K562 (cell line): ENCODE results near the gene PIP5KL1. TPM values are rescaled to one million over a fixed set of nuclear protein-coding genes. Genes with fewer than 3 reads are reported as not detected.

ENCODE experiments used
- ATF2 ChIP-seq: sonication (generic); formaldehyde crosslinking; IDR thresholded peaks from 2 replicates; pipeline ENCODE4 v1.8.1; 2022; ENCODE audit warnings: missing genetic modification reagents
- CXXC5 ChIP-seq: fragments of 250-450 bp; sonication (Bioruptor Pico); IDR thresholded peaks from 2 replicates; pipeline ENCODE4 v1.8.0; 2022; ENCODE audit warnings: inconsistent platforms, mild to moderate bottlenecking, moderate library complexity
- DIDO1 ChIP-seq: fragments of 450-650 bp; IDR thresholded peaks from 2 replicates; pipeline ENCODE4 v1.6.1; 2016; ENCODE audit warnings: low read depth, missing biosample characterization, missing genetic modification characterization
- E2F5 ChIP-seq: sonication (generic); formaldehyde crosslinking; IDR thresholded peaks from 2 replicates; pipeline ENCODE4 v1.8.0; 2022; ENCODE audit warnings: mild to moderate bottlenecking, missing genetic modification reagents
- EZH2 ChIP-seq: IDR thresholded peaks from 2 replicates; pipeline ENCODE4 v1.6.1; 2012; ENCODE audit warnings: low read depth, mild to moderate bottlenecking, inconsistent platforms, low read length, borderline replicate concordance
- FOXK1 ChIP-seq: sonication (generic); formaldehyde crosslinking; IDR thresholded peaks from 2 replicates; pipeline ENCODE4 v1.8.0; 2022; ENCODE audit warnings: missing genetic modification reagents, mild to moderate bottlenecking, borderline replicate concordance
- HDAC1 ChIP-seq, 2 experiments: fragments of 450-650 bp; IDR thresholded peaks; 2 replicates each; pipeline ENCODE4 v1.6.1; 2016 to 2017; ENCODE audit warnings: inconsistent platforms in 1 of 2, mild to moderate bottlenecking in 1 of 2, moderate library complexity in 1 of 2
- IRF9 ChIP-seq: fragments of 450-650 bp; IDR thresholded peaks from 2 replicates; pipeline ENCODE4 v1.6.1; 2016; ENCODE audit warnings: missing biosample characterization, missing genetic modification characterization
- JUNB ChIP-seq: fragments of 450-650 bp; formaldehyde crosslinking; conservative IDR thresholded peaks from 2 replicates; pipeline ENCODE4 v1.4.0; 2020; ENCODE audit warnings: mild to moderate bottlenecking
- KDM2B ChIP-seq: fragments of 250-450 bp; sonication (Bioruptor Pico); IDR thresholded peaks from 2 replicates; pipeline ENCODE4 v1.8.0; 2021; ENCODE audit warnings: mild to moderate bottlenecking, moderate library complexity
- PCBP2 ChIP-seq: fragments of 200-400 bp; formaldehyde crosslinking; IDR thresholded peaks from 2 replicates; pipeline ENCODE4 v1.6.1; 2018; ENCODE audit warnings: low read length, low read depth, mild to moderate bottlenecking, moderate library complexity; ENCODE audit not compliant: poor library complexity, severe bottlenecking
- POLR3A ChIP-seq: IDR thresholded peaks from 2 replicates; pipeline ENCODE4 v1.6.1; 2011; ENCODE audit warnings: borderline replicate concordance, mild to moderate bottlenecking, moderate library complexity; ENCODE audit not compliant: insufficient read length, insufficient read depth; ENCODE audit errors: extremely low read depth
- PYGO2 ChIP-seq: fragments of 450-650 bp; IDR thresholded peaks from 2 replicates; pipeline ENCODE4 v1.6.1; 2016; ENCODE audit warnings: mild to moderate bottlenecking, missing genetic modification characterization, moderate library complexity, missing compliant biosample characterization
- RBM14 ChIP-seq: fragments of 200-400 bp; formaldehyde crosslinking; IDR thresholded peaks from 2 replicates; pipeline ENCODE4 v1.6.1; 2018; ENCODE audit warnings: low read depth, mild to moderate bottlenecking, low read length, moderate library complexity, borderline replicate concordance; ENCODE audit not compliant: insufficient read depth
- SMARCE1 ChIP-seq: fragments of 450-650 bp; IDR thresholded peaks from 2 replicates; pipeline ENCODE4 v1.7.1; 2016; ENCODE audit warnings: mild to moderate bottlenecking
- SMC3 ChIP-seq: conservative IDR thresholded peaks from 2 replicates; pipeline ENCODE4 v1.6.1; 2011; ENCODE audit warnings: low read depth, low read length, improper control_type of control experiment; ENCODE audit not compliant: insufficient read depth
- STAT5A ChIP-seq: IDR thresholded peaks from 2 replicates; pipeline ENCODE4 v1.6.1; 2012; ENCODE audit warnings: low read length, inconsistent platforms, borderline replicate concordance
- TAF1 ChIP-seq: IDR thresholded peaks from 2 replicates; pipeline ENCODE4 v1.6.1; 2011; ENCODE audit warnings: mild to moderate bottlenecking, low read length, moderate library complexity; ENCODE audit not compliant: insufficient read depth, control insufficient read depth, severe bottlenecking; ENCODE audit errors: extremely low read depth
- TFAP4 ChIP-seq: sonication (generic); formaldehyde crosslinking; IDR thresholded peaks from 2 replicates; pipeline ENCODE4 v1.8.0; 2022; ENCODE audit warnings: missing genetic modification reagents, mild to moderate bottlenecking, moderate library complexity, borderline replicate concordance
- WHSC1 ChIP-seq: IDR thresholded peaks from one replicate; pipeline ENCODE4 v1.6.1; 2012; ENCODE audit warnings: low read length, control low read depth, inconsistent platforms
- XRCC4 ChIP-seq: IDR thresholded peaks from one replicate; pipeline ENCODE4 v1.6.1; 2011; ENCODE audit not compliant: insufficient read depth, insufficient read length; ENCODE audit errors: extremely low read depth
- ZNF507 ChIP-seq: conservative IDR thresholded peaks from 2 replicates; pipeline ENCODE4 v1.6.1; 2017; ENCODE audit warnings: missing genetic modification characterization, missing compliant biosample characterization
- ZNF764 ChIP-seq: fragments of 250-450 bp; sonication (Bioruptor Pico); IDR thresholded peaks from 2 replicates; pipeline ENCODE4 v1.4.0; 2020; ENCODE audit warnings: low read depth, mild to moderate bottlenecking, moderate library complexity
- ZSCAN29 ChIP-seq: fragments of 450-650 bp; IDR thresholded peaks from 2 replicates; pipeline ENCODE4 v1.6.1; 2017
- polyA plus RNA-seq, 8 experiments: library from polyadenylated mRNA; depleted of rRNA in 4 of 8; stranded (reverse) in 5 of 8; unstranded in 3 of 8; fragments of >200 nt; fragmentation: Nextera tagmentation in 2 of 8; fragmentation: Illumina TruSeq in 1 of 8; extraction: Ambion mirVana in 2 of 8; extraction: Trizol in 1 of 8; gene quantifications; 2 replicates each; pipeline versions ENCODE4 v1.2.1 to v1.2.3, GENCODE V29; 2011 to 2014; ENCODE audit warnings: inconsistent platforms in 1 of 8, missing spikeins in 1 of 8
- total RNA-seq, 7 experiments: library from RNA; depleted of rRNA in 6 of 7; stranded (reverse); fragments of >200 nt in 6 of 7; fragmentation: Illumina TruSeq in 2 of 7; extraction: Trizol in 2 of 7; gene quantifications; 2 replicates each; pipeline versions ENCODE4 v1.2.1 to v1.2.3, GENCODE V29; 2011 to 2021; ENCODE audit warnings: low replicate concordance in 1 of 7

Gene PIP5KL1
- total and polyA plus RNA-seq, 9 of the 15 experiments (the other 6 are each of a cell fraction or from before 2014, with no cell fraction given): 0.18 to 4.8 (median 1.2) TPM

GRCh38 chr9:127916720-127917581 lies 13.6 kb downstream of the PIP5KL1 start, which contains the start of gene ST6GALNAC4 (continued):
- TF ChIP-seq E2F5 (CRISPR knock-in tag) (no peak), STAT5A (no peak), ATF2 (no peak), POLR3A (no peak), SMARCE1 (no peak), XRCC4 (no peak), SMC3 (no peak), EZH2 (no peak), TAF1 (peak; percentile 57), IRF9 (tag) (no peak), RBM14 (no peak), ZNF507 (no peak), DIDO1 (tag) (no peak), HDAC1 (IDR thresholded peaks at IDR 0.05) (no peak), CXXC5 (CRISPR knock-in tag) (peak; percentile 13), KDM2B (CRISPR knock-in tag) (peak; percentile 87; the same call in 1 of the 2 replicates), TFAP4 (CRISPR knock-in tag) (peak; percentile 38; the same call in 1 of the 2 replicates), FOXK1 (CRISPR knock-in tag) (no peak), JUNB (CRISPR knock-in tag) (no peak), ZNF764 (CRISPR knock-in tag) (no peak), PYGO2 (no peak), PCBP2 (no peak), ZSCAN29 (no peak), WHSC1 (no peak)
